Measurements from ENCODE around the gene ADAMTS1. TPM values are rescaled to one million over a fixed set of nuclear protein-coding genes. Genes with fewer than 3 reads are reported as not detected.

Gene ADAMTS1
- total RNA-seq, 1 experiment from 2014 or later = 17.8 TPM

- peak overlapping the region in 1 of 3 experiments; percentile 39; a peak in 1 of 7 replicates for H3K27ac Mint-ChIP-seq
- H3K4ac ChIP-seq (ENCODE audit: low read depth, low read length) = no peak overlapping the region
- no peak overlapping the region for H3K9ac ChIP-seq (ENCODE audit: extremely low read depth, insufficient read length, low read length)
- no peak overlapping the region for H3K14ac ChIP-seq (ENCODE audit: insufficient read depth, low read length)
- no peak overlapping the region for H2BK15ac ChIP-seq (ENCODE audit: low read depth, low read length)
- H3K4me1 Mint-ChIP-seq = peaks cover 0 to 3% of the 10 kb centered on the region in 2 experiments; a peak in 2 of 4 replicates
- no peak overlapping the region for H2BK120ac ChIP-seq (ENCODE audit: low read depth, low read length, poor library complexity, severe bottlenecking)
- H3K36me3 Mint-ChIP-seq (ENCODE audit: insufficient read depth in 1 of 3, low read depth in 3 of 3) = no peaks in the 10 kb centered on the region
- H3K27me3 ChIP-seq (ENCODE audit: insufficient read depth, low read length) = no peaks in the 10 kb centered on the region
- H3K23me2 ChIP-seq (ENCODE audit: insufficient read length, low read depth, low read length, poor library complexity, severe bottlenecking) = no peaks in the 10 kb centered on the region
- no peak overlapping the region for H4K5ac ChIP-seq (ENCODE audit: insufficient read length, low read depth, low read length)
- WGBS (ENCODE audit: extremely low coverage, insufficient read length, low lambda C conversion rate) = no CpG with 5 or more reads among the region's 3 CpGs
- no peak overlapping the region for H2BK5ac ChIP-seq (ENCODE audit: insufficient read length, low read length)
- TF ChIP-seq, protein P1, sequence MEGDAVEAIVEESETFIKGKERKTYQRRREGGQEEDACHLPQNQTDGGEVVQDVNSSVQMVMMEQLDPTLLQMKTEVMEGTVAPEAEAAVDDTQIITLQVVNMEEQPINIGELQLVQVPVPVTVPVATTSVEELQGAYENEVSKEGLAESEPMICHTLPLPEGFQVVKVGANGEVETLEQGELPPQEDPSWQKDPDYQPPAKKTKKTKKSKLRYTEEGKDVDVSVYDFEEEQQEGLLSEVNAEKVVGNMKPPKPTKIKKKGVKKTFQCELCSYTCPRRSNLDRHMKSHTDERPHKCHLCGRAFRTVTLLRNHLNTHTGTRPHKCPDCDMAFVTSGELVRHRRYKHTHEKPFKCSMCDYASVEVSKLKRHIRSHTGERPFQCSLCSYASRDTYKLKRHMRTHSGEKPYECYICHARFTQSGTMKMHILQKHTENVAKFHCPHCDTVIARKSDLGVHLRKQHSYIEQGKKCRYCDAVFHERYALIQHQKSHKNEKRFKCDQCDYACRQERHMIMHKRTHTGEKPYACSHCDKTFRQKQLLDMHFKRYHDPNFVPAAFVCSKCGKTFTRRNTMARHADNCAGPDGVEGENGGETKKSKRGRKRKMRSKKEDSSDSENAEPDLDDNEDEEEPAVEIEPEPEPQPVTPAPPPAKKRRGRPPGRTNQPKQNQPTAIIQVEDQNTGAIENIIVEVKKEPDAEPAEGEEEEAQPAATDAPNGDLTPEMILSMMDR (conservative IDR thresholded peaks at IDR 0.05) = no peak
- H2BK20ac ChIP-seq (ENCODE audit: low read depth, low read length, poor library complexity, severe bottlenecking) = no peak overlapping the region
- H3K27ac ChIP-seq (ENCODE audit: insufficient read length, low read depth, low read length) = no peak overlapping the region
- no peaks in the 10 kb centered on the region for H3K9me3 ChIP-seq (ENCODE audit: control insufficient read depth, low read depth, low read length)
- no peaks in the 10 kb centered on the region for H4K20me1 ChIP-seq (ENCODE audit: control insufficient read depth, insufficient read depth, insufficient read length)
- no peak overlapping the region for H2AK5ac ChIP-seq (ENCODE audit: insufficient read length, low read length)
- H2BK12ac ChIP-seq (ENCODE audit: insufficient read length, low read depth, low read length) = no peak overlapping the region
- H3K56ac ChIP-seq (ENCODE audit: insufficient read length, low read depth, low read length) = no peak overlapping the region
- no peaks in the 10 kb centered on the region for H3K79me2 ChIP-seq (ENCODE audit: insufficient read depth, low read length)
- H3K27me3 Mint-ChIP-seq (ENCODE audit: low read depth) = no peaks in the 10 kb centered on the region; the same call in 1 of the 2 replicates
- no peak overlapping the region for H3K4me3 Mint-ChIP-seq
- H3K4me1 ChIP-seq (ENCODE audit: insufficient read depth, low read length) = no peaks in the 10 kb centered on the region
- H3K4me2 ChIP-seq (ENCODE audit: insufficient read depth, insufficient read length, low read length) = no peak overlapping the region
- H4K8ac ChIP-seq (replicated peaks; ENCODE audit: insufficient read length, low read depth, low read length) = no peak overlapping the region
- H3K18ac ChIP-seq (ENCODE audit: insufficient read length, low read depth, low read length) = no peak overlapping the region
- no peak overlapping the region for H3T11ph ChIP-seq (ENCODE audit: low read length)
- no peaks in the 10 kb centered on the region for H3K79me1 ChIP-seq (ENCODE audit: insufficient read depth, low read depth, low read length, poor library complexity, severe bottlenecking)
- no peak overlapping the region for H3K23ac ChIP-seq (ENCODE audit: insufficient read length, low read depth, low read length)
- no peak overlapping the region for H4K91ac ChIP-seq (ENCODE audit: insufficient read length, low read depth, low read length)
- DNase-seq = no peak
- no peak overlapping the region for H2AFZ ChIP-seq (ENCODE audit: low read length)
- no peaks in the 10 kb centered on the region for H3K9me3 Mint-ChIP-seq
Observed at GRCh38 chr21:26887251-26887650, 42.0 kb upstream of the ADAMTS1 start.
